Sigmoid colon (tissue), 7 donors: Measurements from ENCODE around the gene ENTPD2. TPM values are rescaled to one million over a fixed set of nuclear protein-coding genes. Genes with fewer than 3 reads are reported as not detected.

Source experiments
- DNase-seq: peaks from one replicate; pipeline ENCODE4 v3.0.0-alpha.2; 2019
- H3K27ac ChIP-seq, 4 donors: fragments of 200-600 bp; sonication (generic); one replicate each; pipeline ENCODE4 v1.5.1; 2016 to 2019; ENCODE audit warnings: mild to moderate bottlenecking in 1 of 4
- H3K27me3 ChIP-seq, 3 donors: fragments of 200-600 bp; sonication (generic); one replicate each; pipeline ENCODE4 v1.5.1; 2019; ENCODE audit warnings: mild to moderate bottlenecking in 1 of 3
- H3K36me3 ChIP-seq, 4 donors: fragments of 200-600 bp; sonication (generic); one replicate each; pipeline ENCODE4 v1.5.1; 2016 to 2019
- H3K4me1 ChIP-seq, 4 donors: fragments of 200-600 bp; sonication (generic); one replicate each; pipeline ENCODE4 v1.5.1; 2017 to 2019
- H3K4me3 ChIP-seq, 4 donors: fragments of 200-600 bp; sonication (generic); one replicate each; pipeline ENCODE4 v1.5.1; 2017 to 2019; ENCODE audit warnings: mild to moderate bottlenecking in 2 of 4, moderate library complexity in 1 of 4
- H3K9me3 ChIP-seq, 4 donors: fragments of 200-600 bp in 3 of 4; sonication (generic) in 3 of 4; one replicate each; pipeline versions ENCODE4 v1.5.1 to v1.6.1; 2013 to 2019
- EP300 ChIP-seq, 4 donors: sonication (generic); formaldehyde crosslinking; IDR thresholded peaks; one replicate each; pipeline ENCODE4 v1.6.1; 2017; ENCODE audit warnings: antibody characterized with exemption in 4 of 4
- POLR2A ChIP-seq, 2 donors: fragments of 450-650 bp; IDR thresholded peaks; one replicate each; pipeline ENCODE4 v1.6.1; 2016; ENCODE audit warnings: antibody characterized with exemption in 2 of 2, mild to moderate bottlenecking in 2 of 2, moderate library complexity in 2 of 2
- POLR2AphosphoS5 ChIP-seq, 4 donors: sonication (generic); formaldehyde crosslinking; IDR thresholded peaks; one replicate each; pipeline ENCODE4 v1.6.1; 2017; ENCODE audit warnings: antibody characterized with exemption in 4 of 4
- WGBS, 2 donors: extraction: QIAGEN DNeasy Blood & Tissue Kit; methylation state at CpG; one replicate each; pipeline ENCODE4 v1.1.7; 2013; 5-methylcytosine and 5-hydroxymethylcytosine counted together
- intact Hi-C: fragments of 100-400 bp; cut with DNase I; formaldehyde crosslinking; loops from one replicate; pipeline ENCODE4 v1.15.1; 2023
- polyA plus RNA-seq, 3 donors: library from polyadenylated mRNA; stranded (reverse); fragments of 200-250 nt; gene quantifications; one replicate each; pipeline ENCODE4 v1.2.3, GENCODE V29; 2013
- total RNA-seq, 4 donors: library from RNA; depleted of rRNA; stranded (reverse); fragments of >200 nt; gene quantifications; one replicate each; pipeline ENCODE4 v1.1.0, GENCODE V29; 2016
- TF ChIP-seq, protein P1 (sequence below), 4 experiments: fragments of 450-650 bp in 3 of 4; fragments of 200-600 bp in 1 of 4; IDR thresholded peaks; one replicate each; pipeline ENCODE4 v1.5.1; 2016 to 2019; ENCODE audit warnings: antibody characterized with exemption in 4 of 4, mild to moderate bottlenecking in 3 of 4, moderate library complexity in 2 of 4
- donor health status: healthy with polysubstance abuse.
- donor health status: Bipolar disorder and iron deficiency.
- donor health status: healthy.

Gene ENTPD2
- total and polyA plus RNA-seq, 7 donors, result 0.92 to 6.4 (median 2.2) TPM; not detected in 1

GRCh38 chr9:137009938-137010732, 43.7 kb downstream of the ENTPD2 start:
- no peak overlapping the region for H3K4me3 ChIP-seq
- TF ChIP-seq EP300 (IDR thresholded peaks at IDR 0.05), result no peak
- TF ChIP-seq POLR2AphosphoS5 (IDR thresholded peaks at IDR 0.05), result no peak
- TF ChIP-seq, protein P1, sequence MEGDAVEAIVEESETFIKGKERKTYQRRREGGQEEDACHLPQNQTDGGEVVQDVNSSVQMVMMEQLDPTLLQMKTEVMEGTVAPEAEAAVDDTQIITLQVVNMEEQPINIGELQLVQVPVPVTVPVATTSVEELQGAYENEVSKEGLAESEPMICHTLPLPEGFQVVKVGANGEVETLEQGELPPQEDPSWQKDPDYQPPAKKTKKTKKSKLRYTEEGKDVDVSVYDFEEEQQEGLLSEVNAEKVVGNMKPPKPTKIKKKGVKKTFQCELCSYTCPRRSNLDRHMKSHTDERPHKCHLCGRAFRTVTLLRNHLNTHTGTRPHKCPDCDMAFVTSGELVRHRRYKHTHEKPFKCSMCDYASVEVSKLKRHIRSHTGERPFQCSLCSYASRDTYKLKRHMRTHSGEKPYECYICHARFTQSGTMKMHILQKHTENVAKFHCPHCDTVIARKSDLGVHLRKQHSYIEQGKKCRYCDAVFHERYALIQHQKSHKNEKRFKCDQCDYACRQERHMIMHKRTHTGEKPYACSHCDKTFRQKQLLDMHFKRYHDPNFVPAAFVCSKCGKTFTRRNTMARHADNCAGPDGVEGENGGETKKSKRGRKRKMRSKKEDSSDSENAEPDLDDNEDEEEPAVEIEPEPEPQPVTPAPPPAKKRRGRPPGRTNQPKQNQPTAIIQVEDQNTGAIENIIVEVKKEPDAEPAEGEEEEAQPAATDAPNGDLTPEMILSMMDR (IDR thresholded peaks at IDR 0.05), result no peak
- TF ChIP-seq POLR2A (IDR thresholded peaks at IDR 0.05), result no peak
- DNase-seq, result no peak
- no peak overlapping the region for H3K27ac ChIP-seq
- no peaks in the 10 kb centered on the region for H3K9me3 ChIP-seq
- H3K36me3 ChIP-seq, result peaks cover 0 to 50% (median 19%) of the 10 kb centered on the region in 4 donors
- WGBS, 2 donors, result 95 to 96% methylated on average over 49 of the region's 49 CpGs
- no peaks in the 10 kb centered on the region for H3K4me1 ChIP-seq
- H3K27me3 ChIP-seq, result no peaks in the 10 kb centered on the region
- intact Hi-C loops, result no loop called here

DNA sequence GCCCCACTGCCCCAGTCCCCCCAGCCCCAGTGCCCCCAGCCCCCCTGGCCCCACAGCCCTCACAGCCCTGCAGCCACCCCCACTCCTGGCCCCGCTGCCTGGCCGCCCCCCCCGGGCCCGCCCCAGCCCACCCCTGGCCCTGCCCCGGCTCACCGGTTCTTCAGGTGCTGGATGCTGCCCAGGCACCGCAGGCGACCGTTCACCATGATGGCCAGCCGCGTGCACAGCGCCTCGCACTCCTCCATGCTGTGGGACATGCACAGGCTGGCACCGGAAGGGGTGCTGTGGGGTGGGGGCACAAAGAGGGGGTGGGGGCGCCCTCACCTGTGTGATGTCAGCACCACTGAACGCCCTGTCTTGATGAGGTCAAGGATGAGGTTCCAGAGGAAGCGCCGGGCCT, 44.6 kb downstream of the ENTPD2 start:
- no peak for DNase-seq
- Histone ChIP-seq H3K4me1 (no peaks in the 10 kb centered on the region), H3K36me3 (peaks cover 0 to 42% (median 16%) of the 10 kb centered on the region in 4 donors), H3K27ac (no peak overlapping the region), H3K9me3 (no peaks in the 10 kb centered on the region), H3K4me3 (no peak overlapping the region), H3K27me3 (no peaks in the 10 kb centered on the region)
- intact Hi-C loops, result no loop called here
- TF ChIP-seq, protein P1 (IDR thresholded peaks at IDR 0.05), result no peak
- TF ChIP-seq EP300 (IDR thresholded peaks at IDR 0.05), result no peak
- no peak for TF ChIP-seq POLR2AphosphoS5 (IDR thresholded peaks at IDR 0.05)
- no peak for TF ChIP-seq POLR2A (IDR thresholded peaks at IDR 0.05)
- WGBS, 2 donors, result 95 to 96% methylated on average over 18 of the region's 18 CpGs

DNA sequence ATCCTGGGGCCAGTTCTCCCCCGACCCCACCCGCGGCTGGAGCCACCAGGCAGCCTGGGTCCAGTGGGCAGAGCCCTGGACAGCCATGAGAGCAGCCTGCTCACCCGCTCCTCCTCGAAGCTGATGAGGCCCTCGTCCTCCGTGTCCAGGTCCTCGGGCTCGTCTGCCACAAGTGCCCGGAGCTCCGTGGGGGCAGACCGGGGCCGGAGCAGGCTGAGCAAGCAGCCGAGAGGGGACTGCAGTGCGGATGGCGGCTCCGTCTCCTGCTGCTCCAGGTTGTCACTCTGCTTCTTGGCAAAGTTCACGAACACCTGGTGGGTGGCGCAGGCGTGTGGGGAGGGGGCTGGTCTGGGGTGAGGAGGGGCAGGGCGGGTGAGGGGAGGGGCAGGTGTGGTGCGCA, 45.5 kb downstream of the ENTPD2 start:
- Histone ChIP-seq H3K9me3 (no peaks in the 10 kb centered on the region), H3K27ac (no peak overlapping the region), H3K27me3 (no peaks in the 10 kb centered on the region), H3K4me3 (no peak overlapping the region), H3K36me3 (peaks cover 0 to 35% (median 16%) of the 10 kb centered on the region in 4 donors), H3K4me1 (no peaks in the 10 kb centered on the region)
- no peak for DNase-seq
- WGBS, 2 donors, result 83% methylated on average over 22 of the region's 22 CpGs
- TF ChIP-seq POLR2AphosphoS5 (IDR thresholded peaks at IDR 0.05), result no peak
- no peak for TF ChIP-seq POLR2A (IDR thresholded peaks at IDR 0.05)
- TF ChIP-seq, protein P1 (IDR thresholded peaks at IDR 0.05), result no peak
- TF ChIP-seq EP300 (IDR thresholded peaks at IDR 0.05), result no peak
- intact Hi-C loops, result no loop called here

DNA sequence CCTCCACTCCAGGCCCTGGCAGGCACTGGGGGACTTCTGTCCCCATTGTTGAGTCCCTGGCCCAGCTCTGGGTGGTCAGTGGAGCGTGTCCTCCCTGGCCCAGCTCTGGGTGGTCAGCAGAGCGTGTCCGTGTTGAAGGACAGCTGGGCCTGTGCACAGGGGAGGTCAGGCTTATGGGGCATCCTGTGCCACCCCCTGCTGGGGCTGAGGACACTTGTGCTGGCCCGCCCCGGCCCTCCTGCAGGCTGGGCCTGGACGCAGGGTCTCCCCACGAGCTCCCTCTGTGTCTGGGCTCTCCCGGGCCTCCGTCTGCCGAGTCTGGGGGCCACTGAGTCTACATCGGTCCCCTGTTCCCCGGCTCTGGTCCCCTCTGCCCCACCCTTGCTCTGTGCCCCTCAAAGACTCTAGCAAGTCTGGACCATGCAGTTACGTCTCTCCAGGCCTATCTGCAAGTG, 46.0 kb downstream of the ENTPD2 start:
- H3K36me3 ChIP-seq, result peaks cover 0 to 31% (median 15%) of the 10 kb centered on the region in 4 donors
- TF ChIP-seq EP300 (IDR thresholded peaks at IDR 0.05), result no peak
- TF ChIP-seq POLR2A (IDR thresholded peaks at IDR 0.05), result no peak
- TF ChIP-seq, protein P1 (IDR thresholded peaks at IDR 0.05), result no peak
- TF ChIP-seq POLR2AphosphoS5 (IDR thresholded peaks at IDR 0.05), result no peak
- H3K27me3 ChIP-seq, result no peaks in the 10 kb centered on the region
- no peaks in the 10 kb centered on the region for H3K4me1 ChIP-seq
- no peak overlapping the region for H3K27ac ChIP-seq
- intact Hi-C loops, result no loop called here
- 88 to 90% methylated on average over 13 of the region's 13 CpGs for WGBS, 2 donors
- no peak for DNase-seq
- H3K9me3 ChIP-seq, result no peaks in the 10 kb centered on the region
- no peak overlapping the region for H3K4me3 ChIP-seq
